ENCODE measurements around the gene TMEM132C. TPM values are rescaled to one million over a fixed set of nuclear protein-coding genes. Genes with fewer than 3 reads are reported as not detected.

TMEM132C gene
- total RNA-seq, 1 experiment from 2014 or later: not detected

DNA sequence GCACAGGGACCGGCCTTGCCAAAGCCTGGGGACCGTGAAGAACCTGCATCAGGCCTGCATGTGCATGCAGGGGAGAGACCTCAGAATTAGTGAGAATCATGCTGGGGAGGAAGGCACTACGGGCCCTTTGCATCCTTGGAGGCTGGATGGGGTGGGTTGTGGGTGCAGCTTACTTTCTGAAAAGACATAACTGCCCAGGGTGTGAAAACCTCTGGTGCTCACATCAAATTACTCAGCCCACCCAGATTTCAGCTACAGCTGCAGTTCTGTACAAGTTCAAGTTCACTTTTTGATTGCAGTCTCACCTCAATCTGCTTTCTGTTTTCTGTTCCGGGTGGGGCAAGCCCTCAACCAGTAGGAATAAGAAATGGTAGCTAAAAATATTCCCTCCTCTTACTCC lies 426.1 kb downstream of the TMEM132C start:
- no peaks in the 10 kb centered on the region for H3K79me2 ChIP-seq (ENCODE audit: low read length)
- no peak for TF ChIP-seq EZH2phosphoT487 (IDR thresholded peaks at IDR 0.05; ENCODE audit: borderline replicate concordance, low read length)
- no peak for TF ChIP-seq CTCF (conservative IDR thresholded peaks at IDR 0.05; ENCODE audit: low read depth, low read length)
- no peak for TF ChIP-seq EZH2 (IDR thresholded peaks at IDR 0.05; ENCODE audit: low read length, unreplicated experiment)
- no peaks in the 10 kb centered on the region for H3K36me3 ChIP-seq (ENCODE audit: low read depth, low read length)
- no peak overlapping the region for H3K4me3 ChIP-seq (ENCODE audit: low read length)
- CTCF ChIA-PET: no interaction called here
- POLR2A ChIA-PET (ENCODE audit: unreplicated experiment): no interaction called here
- ATAC-seq (no peak), DNase-seq (no peak)
- no peak overlapping the region for H3K4me2 ChIP-seq (ENCODE audit: low read length)
- no peak overlapping the region for H3K27ac ChIP-seq (ENCODE audit: low read length)
- peaks cover 23% of the 10 kb centered on the region for H3K27me3 ChIP-seq (ENCODE audit: low read length)
- H3K4me1 ChIP-seq (ENCODE audit: insufficient read depth, low read length): no peaks in the 10 kb centered on the region
- H3F3A ChIP-seq (ENCODE audit: low read length, unreplicated experiment): no peaks in the 10 kb centered on the region
- no peak overlapping the region for H3K9ac ChIP-seq (ENCODE audit: low read length)
- intact Hi-C loops (cut with micrococcal nuclease): no loop called here
- no peak overlapping the region for H2AFZ ChIP-seq (ENCODE audit: low read length)
- no peaks in the 10 kb centered on the region for H4K20me1 ChIP-seq (ENCODE audit: low read length)
- no TSS peak for BruUV-seq (replicated peaks)
- H3K9me2 ChIP-seq (replicated peaks; ENCODE audit: low read length): no peaks in the 10 kb centered on the region
- H3K9me3 ChIP-seq (ENCODE audit: low read length): no peaks in the 10 kb centered on the region; the same call in 1 of the 2 replicates

GRCh38 chr12:128693771-128694170 lies 426.8 kb downstream of the TMEM132C start:
- no peak overlapping the region for H3K4me2 ChIP-seq (ENCODE audit: low read length)
- ATAC-seq (no peak), DNase-seq (no peak)
- no peaks in the 10 kb centered on the region for H4K20me1 ChIP-seq (ENCODE audit: low read length)
- TF ChIP-seq EZH2 (IDR thresholded peaks at IDR 0.05; ENCODE audit: low read length, unreplicated experiment) (no peak), EZH2phosphoT487 (IDR thresholded peaks at IDR 0.05; ENCODE audit: borderline replicate concordance, low read length) (no peak), CTCF (conservative IDR thresholded peaks at IDR 0.05; ENCODE audit: low read depth, low read length) (no peak)
- no peaks in the 10 kb centered on the region for H3F3A ChIP-seq (ENCODE audit: low read length, unreplicated experiment)
- intact Hi-C loops (cut with micrococcal nuclease): no loop called here
- no peak overlapping the region for H2AFZ ChIP-seq (ENCODE audit: low read length)
- no peaks in the 10 kb centered on the region for H3K9me2 ChIP-seq (replicated peaks; ENCODE audit: low read length)
- no peaks in the 10 kb centered on the region for H3K36me3 ChIP-seq (ENCODE audit: low read depth, low read length)
- no peak overlapping the region for H3K27ac ChIP-seq (ENCODE audit: low read length)
- H3K4me1 ChIP-seq (ENCODE audit: insufficient read depth, low read length): no peaks in the 10 kb centered on the region
- H3K9ac ChIP-seq (ENCODE audit: low read length): no peak overlapping the region
- POLR2A ChIA-PET (ENCODE audit: unreplicated experiment): no interaction called here
- no TSS peak for BruUV-seq (replicated peaks)
- no peak overlapping the region for H3K4me3 ChIP-seq (ENCODE audit: low read length)
- H3K79me2 ChIP-seq (ENCODE audit: low read length): no peaks in the 10 kb centered on the region
- H3K27me3 ChIP-seq (ENCODE audit: low read length): peaks cover 17% of the 10 kb centered on the region
- H3K9me3 ChIP-seq (ENCODE audit: low read length): no peaks in the 10 kb centered on the region; the same call in 1 of the 2 replicates
- CTCF ChIA-PET: no interaction called here

DNA sequence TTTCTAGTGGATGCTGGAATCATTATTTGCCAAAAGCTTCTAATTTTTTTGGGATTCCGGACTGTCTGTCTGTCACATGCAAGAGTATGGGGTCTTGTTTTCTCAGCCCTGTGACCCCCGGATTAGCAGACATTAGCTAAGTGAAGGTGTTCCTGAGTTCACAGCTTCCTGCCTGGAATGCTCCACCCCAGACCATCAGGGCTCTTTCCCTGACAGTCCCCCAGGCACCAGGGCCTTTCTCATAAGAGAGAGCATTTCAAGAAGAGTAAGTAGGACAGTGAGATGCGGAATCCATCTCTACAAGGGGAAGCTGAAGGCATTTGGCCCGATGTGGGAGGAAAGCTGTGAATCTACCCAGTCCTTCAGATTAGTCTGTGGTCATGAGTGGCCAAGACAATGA lies 427.5 kb downstream of the TMEM132C start:
- H3K79me2 ChIP-seq (ENCODE audit: low read length): no peaks in the 10 kb centered on the region
- CTCF ChIA-PET: no interaction called here
- H4K20me1 ChIP-seq (ENCODE audit: low read length): no peaks in the 10 kb centered on the region
- POLR2A ChIA-PET (ENCODE audit: unreplicated experiment): no interaction called here
- intact Hi-C loops (cut with micrococcal nuclease): no loop called here
- H2AFZ ChIP-seq (ENCODE audit: low read length): no peak overlapping the region
- H3K27ac ChIP-seq (ENCODE audit: low read length): no peak overlapping the region
- no peaks in the 10 kb centered on the region for H3K36me3 ChIP-seq (ENCODE audit: low read depth, low read length)
- TF ChIP-seq EZH2phosphoT487 (IDR thresholded peaks at IDR 0.05; ENCODE audit: borderline replicate concordance, low read length) (no peak), EZH2 (IDR thresholded peaks at IDR 0.05; ENCODE audit: low read length, unreplicated experiment) (no peak), CTCF (conservative IDR thresholded peaks at IDR 0.05; ENCODE audit: low read depth, low read length) (no peak)
- no peak overlapping the region for H3K9ac ChIP-seq (ENCODE audit: low read length)
- H3K27me3 ChIP-seq (ENCODE audit: low read length): peaks cover 19% of the 10 kb centered on the region
- H3K4me3 ChIP-seq (ENCODE audit: low read length): no peak overlapping the region
- DNase-seq (no peak), ATAC-seq (no peak)
- no peaks in the 10 kb centered on the region for H3F3A ChIP-seq (ENCODE audit: low read length, unreplicated experiment)
- no peaks in the 10 kb centered on the region for H3K9me2 ChIP-seq (replicated peaks; ENCODE audit: low read length)
- no TSS peak for BruUV-seq (replicated peaks)
- H3K4me2 ChIP-seq (ENCODE audit: low read length): no peak overlapping the region
- no peaks in the 10 kb centered on the region for H3K4me1 ChIP-seq (ENCODE audit: insufficient read depth, low read length)
- no peaks in the 10 kb centered on the region; the same call in 1 of the 2 replicates for H3K9me3 ChIP-seq (ENCODE audit: low read length)
